ENCODE results near the gene DPF3. TPM values are rescaled to one million over a fixed set of nuclear protein-coding genes. Genes with fewer than 3 reads are reported as not detected.

DPF3 gene
- total RNA-seq, 1 donor from 2014 or later, result 1.1 TPM

DNA sequence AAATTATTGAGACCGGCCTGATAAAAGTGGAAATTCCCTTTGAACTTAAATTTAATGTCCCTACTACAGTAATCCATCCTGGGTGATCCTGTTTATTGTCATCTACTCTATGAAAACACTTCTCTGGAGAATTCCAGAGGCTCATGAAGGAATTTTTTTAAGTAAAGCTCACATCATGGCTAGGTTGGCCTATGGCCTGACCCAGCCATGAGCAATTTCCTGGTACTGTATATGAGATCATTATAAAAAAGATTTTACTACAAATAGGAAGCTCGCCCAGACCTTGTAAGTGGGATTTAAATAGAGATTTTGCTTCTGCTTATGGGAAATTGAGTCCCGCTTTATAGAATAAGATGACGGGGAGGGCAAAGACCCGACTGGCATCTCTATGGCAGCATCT lies 215.5 kb downstream of the DPF3 start:
- ATAC-seq, result no peak

DNA sequence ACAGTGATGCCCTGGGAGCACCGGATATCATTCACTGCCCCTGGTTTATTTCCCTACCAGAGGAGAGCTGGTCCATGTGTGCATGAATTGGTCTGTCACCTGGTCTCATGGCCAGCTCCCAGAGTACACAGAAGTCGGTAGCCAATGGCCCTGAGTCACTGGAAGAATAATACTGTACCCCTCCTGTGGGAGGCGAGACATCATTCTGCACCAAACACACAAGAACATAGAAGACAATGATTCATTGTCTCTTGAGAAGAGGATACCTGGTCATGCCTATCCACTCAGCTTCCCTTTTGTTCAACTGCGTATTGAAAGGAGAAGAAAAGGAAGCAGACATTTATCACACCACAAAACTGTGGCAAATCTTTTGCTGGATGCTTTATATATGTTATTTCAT lies 216.2 kb downstream of the DPF3 start:
- ATAC-seq, result no peak

DNA sequence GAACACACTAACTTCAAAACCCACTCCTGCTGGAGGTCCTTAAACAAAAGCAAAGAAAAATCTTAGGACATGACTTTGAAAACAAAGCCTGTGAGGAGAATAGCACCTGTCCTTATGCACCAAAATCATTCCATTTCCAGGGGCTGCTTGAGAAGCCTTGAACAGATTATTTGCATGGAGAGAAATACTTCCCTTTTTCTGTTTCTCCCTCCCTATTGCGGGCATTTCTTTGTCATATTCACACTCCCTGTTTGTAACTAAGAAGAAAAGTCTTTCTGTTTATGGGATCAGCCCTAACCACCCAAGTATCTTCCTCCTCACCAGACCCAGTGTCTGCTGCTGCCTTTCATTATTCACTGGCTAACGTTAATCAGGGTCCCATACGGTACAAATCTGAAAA lies 218.8 kb downstream of the DPF3 start:
- no peak for ATAC-seq

DNA sequence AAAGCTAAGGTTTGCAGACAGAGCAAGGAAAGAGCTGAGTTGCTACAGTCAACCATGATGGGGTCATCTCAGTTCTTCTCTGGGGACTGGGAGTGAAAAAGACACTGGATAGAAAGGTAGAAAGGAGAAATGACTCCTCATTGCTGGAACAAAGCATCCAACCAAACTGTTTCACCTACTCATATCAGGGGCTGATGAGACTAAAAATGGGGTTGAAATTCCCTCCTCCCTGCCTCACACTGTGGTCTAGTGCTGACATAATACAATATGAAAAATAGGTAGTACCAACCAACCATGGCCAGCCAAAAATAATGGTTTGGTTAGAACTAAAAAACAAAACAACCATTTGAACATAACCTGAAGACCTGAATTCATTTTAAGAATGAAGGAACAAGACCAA lies 220.7 kb downstream of the DPF3 start:
- no peak for ATAC-seq

DNA sequence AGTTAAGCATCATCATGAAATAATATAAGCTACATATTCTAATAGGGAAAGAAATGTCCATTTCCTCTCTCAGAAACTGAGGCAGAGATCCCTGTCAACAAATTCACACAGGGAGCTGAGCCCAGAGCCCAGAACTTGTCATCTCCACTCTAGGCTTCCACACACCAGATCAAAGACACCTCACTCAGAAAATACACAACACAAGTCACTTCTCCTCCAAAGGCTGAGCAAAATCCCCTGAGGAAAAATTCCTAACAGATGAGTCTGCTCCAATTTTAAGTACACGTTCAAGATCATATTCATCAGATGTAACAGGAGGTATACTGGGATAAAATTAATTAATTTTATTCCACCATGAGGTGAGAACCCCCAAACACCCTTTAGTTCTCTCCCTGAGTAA lies 227.3 kb downstream of the DPF3 start:
- no peak for ATAC-seq

DNA sequence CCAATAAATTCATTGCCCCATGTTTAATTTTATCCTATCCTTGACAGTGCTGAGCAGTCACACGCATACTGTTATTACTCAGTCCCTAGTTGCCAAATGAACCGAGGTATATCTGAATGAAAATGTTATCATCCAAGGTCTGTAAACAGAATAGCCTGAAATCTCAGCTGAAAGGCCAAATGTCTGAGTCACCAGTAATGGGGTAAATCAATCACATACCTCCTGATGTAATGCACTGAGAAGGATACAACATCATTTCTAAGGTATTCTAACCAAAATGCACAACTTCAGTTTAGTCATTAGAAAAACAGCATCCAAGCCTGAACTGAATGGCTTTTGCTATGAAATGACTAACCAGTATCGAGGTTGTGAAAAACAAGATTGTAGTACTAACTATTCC lies 228.6 kb downstream of the DPF3 start:
- ATAC-seq, result no peak

DNA sequence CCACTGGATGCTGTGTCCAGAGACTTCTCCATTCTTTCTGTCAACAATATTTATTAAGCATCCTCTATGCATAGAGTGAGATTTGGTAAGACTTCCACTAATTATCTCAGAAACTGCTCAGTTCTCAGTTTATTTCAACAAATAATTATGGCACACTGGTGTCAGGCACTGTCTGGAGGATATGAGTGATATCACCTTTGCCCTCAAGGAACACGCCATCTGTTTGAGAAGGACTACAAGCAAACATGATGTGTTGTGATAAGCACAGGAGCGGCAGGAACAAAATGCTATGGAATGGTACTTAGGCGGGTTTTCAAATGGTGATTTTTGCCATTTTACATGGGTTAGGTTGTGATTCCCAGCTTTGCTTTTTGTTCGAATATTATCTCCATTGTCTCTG lies 229.2 kb downstream of the DPF3 start:
- no peak for ATAC-seq

DNA sequence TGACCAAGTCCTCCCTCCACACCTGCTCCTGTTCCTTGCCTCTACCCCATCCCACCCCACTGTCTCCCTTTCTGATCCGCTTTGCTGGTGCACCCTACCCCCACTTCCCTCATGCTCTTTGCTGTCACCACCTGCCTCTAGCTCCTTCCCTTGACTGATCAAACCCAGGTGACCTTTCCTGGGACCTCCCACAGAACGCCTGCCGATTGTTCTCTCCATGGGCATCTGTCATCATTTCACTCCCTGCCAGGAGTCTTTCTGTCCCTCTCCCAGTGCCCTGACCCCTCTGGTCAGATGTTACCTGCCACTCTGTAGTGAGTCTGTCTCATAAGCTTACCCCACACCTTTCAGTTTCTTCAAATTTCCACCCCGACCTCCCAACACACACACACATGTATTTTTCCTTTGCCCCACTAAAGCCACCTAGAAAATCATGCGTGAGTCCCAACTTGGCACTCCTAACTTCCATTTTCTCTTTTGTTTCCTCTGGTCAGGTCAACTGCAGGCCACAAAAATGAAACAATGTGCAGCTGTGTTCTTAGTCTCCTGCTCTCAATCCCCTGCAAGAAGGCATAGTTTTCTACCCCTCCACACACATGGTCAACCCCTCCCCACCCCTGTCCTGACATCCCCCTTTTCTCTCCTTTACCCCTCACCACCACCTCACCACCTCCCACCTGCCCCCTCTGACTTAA lies 229.8 kb downstream of the DPF3 start:
- ATAC-seq, result no peak

DNA sequence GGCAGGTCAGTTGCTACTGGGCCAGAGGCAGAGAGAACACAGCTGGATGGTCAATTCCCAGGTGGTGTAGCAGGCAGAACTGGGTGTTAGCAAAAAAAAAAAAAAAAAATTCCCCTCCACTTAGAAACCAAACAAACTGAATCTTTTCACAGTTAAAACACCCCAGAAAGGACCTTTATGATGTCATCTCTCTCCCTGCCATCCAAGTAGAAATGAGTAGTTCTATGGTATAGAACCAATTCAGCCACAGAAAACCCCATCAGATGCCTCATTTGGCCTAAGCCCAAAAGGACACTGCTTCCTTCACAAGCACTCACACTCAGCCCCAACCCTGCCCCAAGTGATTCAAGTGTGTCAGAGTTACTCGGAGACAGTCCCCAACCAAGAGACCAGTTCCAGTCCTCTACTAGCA lies 230.8 kb downstream of the DPF3 start:
- no peak for ATAC-seq

DNA sequence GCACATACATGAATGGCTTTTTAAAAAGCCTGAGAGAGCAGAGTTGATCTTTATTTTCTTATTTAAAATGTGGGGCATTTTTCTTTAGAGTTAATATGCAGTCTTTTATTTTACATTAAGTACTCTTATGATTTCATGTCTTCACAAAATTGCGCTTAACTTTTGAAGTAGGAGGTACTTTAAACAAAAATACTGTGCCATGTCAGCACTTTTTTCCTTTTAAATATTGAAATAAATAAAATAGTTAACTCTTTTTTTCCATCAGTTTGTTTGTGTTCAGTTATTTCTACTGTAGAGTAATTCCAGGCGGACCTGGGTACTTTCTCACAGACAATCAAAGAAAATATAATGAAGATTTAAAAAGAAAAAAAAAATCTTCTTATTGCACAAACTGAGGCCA lies 231.7 kb downstream of the DPF3 start:
- ATAC-seq, result no peak

DNA sequence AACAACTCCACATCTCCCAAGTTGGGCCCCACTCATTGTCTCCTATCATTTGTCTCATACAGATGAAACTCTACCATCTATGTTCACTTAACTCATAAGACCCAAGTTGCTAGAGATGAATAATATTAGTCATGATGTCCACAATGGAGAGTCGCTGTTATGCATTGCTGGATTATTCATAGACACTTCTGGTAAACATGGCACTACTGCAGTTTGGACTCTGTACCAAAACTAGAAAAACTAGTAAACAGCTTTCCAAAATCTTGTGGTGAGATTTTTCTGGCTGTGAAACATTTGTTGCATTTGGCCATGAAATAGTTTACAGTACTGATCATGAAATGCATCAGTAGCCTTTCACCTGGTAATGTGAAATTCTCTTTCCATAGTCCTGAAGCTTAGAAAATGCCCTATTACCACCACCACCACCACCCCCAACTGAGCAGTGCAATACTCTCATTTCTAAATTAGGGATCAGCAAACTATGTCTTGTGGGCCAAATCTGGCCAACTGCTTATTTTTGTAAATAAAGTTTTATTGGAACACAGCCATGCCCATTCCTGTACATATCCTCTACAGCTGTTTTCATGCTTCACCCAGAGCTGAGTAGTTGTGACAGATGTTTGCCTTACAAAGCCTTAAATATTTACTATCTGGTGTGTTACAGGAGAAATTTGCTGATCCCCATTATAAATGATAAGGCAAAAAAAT lies 236.5 kb downstream of the DPF3 start:
- ATAC-seq, result no peak

DNA sequence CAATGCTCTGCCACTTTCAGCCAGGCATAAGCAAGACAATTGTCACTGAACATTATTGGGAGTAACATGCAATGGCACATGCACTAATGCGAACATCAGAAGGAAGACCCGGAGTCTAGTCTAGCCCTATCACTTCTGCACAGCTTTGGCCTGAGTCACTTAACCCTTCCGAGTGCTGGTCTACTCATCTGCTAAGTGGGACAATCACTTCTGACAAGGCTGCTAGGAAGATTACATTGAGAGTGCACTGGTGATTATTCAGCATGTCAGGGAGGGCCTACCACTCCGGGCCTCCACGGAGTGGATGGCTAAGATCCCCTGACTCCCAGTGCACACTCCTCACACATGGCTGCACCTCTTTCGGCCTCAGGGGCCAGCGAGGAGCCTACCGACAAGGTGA lies 240.9 kb downstream of the DPF3 start:
- ATAC-seq, result no peak

DNA sequence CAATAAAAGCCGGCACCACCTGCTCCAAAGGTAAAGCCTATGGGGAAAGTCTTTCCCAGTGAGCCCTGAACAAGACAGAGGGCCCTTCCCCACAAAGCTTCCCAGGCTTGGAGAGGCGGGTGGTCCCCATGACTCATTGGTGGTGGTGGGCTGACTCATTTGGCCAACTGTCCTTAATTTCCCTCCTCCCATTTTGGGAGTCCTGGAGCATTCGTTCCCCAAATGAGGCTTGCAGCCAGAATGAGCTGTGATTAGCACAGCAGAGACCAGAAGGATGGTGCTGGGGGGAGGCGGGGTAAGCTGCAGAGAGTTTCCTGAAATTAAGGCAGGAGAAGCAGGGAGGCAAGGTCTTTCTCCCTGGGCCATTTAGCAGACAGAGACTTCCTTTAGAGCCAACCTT lies 241.7 kb downstream of the DPF3 start:
- ATAC-seq, result no peak

DNA sequence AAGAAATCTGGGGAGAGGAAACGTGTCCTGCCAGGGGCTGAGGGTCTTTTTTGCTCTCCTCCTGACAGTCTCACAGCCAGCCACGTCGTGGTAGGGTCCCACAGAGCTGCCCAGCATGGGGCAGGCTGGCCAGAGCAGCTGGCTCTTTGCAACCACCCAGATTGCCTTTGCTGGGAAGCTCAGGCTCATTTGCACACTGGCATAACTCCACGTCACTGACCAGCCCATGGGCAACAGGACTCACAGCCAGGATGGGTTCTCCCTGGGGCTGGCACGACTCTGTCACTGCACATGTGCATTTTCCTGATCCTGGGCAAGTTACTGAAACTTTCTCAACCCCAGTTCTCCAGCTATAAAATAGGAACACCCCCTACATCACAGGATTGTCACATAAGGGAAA lies 242.2 kb downstream of the DPF3 start:
- no peak for ATAC-seq

DNA sequence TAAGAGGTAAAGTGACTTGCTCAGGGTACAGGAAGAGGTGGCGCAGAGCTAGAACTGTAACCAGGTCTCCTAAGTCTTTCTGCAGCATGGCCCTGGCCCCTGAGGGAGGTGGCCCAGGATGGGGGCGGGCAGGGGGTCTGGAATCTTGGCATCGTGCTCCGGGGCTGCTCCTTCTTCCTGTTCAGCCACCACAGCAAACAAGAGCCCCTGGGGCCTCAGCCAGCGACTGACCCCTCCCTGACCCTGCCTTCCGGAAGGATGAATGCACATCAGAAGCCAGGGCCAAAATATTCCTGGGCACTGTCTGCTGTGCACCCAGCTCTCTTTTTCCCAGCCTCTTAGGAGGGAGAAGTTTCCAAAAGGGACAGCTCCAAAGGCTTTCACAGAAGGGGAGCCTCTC lies 242.8 kb downstream of the DPF3 start:
- no peak for ATAC-seq

DNA sequence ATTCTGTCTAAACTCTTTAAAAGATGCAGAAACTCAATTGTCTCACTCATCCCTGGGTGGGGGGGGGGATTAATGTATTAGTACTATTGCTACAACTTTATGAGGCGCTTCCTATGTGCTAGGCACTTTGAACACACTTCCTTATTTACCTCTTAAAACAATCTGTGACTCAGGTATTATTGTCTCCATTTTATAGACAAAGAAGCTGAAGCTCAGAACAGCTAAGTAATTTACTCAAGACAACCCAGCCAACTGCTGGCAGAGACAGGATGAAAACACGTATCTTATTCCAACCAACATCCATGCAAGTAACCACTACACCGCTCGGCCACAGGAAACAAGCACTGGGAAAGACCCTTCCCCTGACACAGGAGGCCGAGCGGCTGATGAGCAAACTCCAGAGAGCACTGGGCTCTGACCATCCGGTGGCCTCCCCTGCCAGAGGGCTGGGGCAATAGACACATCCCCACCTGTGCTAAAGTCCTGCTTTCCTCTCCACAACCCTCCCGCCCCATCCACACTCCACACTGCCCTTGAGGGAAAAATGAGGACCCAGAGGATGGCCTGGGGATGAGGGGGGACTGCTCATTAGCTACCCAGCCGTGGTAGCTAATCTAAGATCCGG lies 244.2 kb downstream of the DPF3 start:
- ATAC-seq, result peak; percentile 45

DNA sequence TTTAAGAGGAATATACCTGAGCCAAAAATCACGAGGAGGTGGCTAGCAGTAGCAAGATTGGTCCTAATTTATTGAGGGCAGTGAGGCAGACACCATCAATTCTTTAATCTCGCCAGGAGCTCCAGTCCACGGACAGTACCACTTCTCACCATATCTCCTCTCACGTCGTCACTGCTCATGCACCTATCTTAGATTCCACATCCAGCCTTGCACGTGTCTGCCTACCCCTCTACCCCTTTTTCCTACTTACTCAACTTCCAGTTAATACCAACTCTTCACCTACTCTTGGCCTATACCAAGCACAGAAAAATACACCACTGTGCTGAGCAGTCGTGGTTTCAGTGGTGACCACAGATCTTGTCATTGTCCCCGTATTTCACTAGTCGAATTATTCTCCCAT lies 246.1 kb downstream of the DPF3 start:
- ATAC-seq, result no peak

DNA sequence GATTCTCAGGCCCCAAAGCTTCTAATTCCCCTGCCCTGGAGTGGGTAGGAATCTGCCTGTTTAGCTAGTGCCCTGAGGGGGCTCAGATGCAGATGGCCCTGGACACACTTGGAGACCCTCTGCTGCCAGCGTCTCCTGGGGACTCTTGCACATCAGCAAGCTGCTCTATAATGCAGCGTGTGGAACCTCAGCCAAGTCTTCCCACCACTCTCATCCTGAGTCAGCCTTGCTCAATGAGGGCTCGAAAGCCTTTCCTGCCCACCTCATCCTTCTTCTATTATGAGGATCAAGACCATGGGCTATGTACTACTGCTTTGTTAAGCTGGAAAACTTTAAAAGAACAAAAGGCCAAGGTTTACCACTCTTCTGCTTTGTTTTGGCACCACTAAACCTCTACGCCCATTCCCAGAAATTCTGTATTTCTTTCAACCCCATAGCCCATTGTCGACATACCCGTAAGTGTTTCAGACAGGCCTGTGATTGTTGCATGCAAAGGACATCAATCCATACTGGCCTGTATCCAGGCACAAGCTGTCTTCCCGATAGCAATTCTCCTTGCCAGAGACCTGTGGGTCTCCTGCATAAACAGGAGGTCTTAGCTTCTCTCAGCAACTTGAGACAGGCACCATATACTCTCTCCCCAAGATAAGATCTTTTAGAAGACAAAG lies 246.9 kb downstream of the DPF3 start:
- ATAC-seq, result no peak

DNA sequence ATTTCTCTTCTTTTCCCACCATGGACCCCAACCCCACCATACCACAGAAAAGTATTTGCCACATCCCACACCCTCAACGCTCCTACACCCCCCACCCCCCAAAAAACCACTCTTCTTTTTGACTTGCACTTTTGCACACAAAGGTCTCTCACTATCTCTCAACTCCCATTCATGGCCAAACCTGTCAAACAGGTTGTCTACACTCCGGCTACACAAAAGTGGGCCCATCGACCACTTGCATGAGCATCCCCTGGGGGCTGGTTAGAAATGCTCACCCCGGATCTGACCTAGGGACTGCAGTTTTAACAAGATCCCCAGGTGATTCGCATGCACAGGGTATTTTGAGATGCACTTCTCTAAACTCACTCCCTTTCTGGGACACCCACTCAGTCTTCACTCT lies 248.2 kb downstream of the DPF3 start:
- ATAC-seq, result no peak

DNA sequence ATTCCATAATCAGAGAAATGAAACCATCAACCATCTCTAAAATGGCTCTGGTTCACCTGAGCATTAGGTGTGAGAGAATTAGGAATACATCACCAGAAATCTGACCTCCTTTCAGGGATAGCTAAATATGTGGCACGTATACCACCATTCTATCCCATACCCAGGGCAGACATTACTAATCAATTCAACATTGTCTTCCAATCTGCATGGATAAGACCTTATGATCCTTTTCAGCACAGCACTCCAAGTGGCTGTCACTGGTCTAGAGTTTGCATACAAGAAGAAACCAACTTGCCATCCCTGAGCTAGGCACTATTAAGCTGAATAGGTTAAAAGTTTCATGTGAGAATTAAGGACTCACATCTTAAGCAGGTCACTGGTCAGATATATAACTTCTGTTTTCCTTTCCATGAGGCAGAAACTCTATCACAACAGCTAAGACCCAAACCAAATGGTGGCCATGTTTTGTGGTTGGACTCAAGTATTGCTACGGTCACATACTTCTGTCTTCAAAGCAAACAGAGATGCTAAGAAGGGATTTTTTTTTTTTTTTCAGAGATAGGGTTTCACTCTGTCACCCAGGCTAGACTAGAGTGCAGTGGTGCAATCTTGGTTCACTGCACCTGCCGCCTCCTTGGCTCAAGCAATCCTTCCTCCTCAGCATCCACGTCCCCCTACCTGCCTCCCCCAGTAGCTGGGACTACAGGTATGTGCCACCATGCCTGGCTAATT lies 249.0 kb downstream of the DPF3 start:
- ATAC-seq, result no peak

DNA sequence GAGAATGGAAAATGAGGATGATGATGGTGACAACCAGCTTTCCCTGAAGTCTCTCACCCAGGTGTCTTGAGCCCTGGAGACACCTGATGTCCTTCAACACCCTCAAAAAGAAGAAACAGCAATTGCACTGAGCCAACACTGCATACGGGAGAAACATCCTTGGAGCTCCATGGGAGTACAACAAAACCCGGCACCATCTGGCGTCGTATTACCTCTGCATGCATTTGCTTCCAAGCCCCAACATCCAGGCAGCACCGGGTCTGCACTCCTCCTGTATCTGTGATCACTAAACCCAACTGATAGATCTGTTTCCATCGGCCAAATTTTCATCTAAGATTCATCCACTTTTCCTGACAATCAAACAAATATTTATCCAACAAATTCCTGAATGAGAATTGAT lies 249.9 kb downstream of the DPF3 start:
- no peak for ATAC-seq

DNA sequence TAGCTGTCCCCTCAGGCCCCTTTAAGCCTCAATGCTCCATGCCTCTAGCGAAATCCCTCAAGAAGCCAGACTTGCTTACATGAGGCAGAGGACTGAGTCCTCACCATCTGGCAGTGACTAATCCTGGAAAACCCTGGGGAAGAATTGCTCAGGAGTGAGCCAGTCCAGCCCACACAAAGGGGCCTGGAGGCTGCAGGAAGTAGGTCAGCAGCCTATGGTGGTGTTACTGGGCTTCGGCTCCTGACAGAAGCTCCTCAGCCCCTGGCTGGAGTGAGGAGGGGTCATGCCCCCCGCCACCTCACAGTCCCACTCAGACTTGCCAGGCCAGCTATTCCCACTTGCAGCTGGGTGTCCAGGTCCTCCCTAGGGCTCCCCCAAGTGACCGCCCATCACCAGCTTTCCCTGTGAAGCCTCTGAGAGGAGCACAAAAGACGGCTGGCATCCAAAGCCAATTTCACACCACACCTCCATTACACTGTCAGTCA lies 250.5 kb downstream of the DPF3 start:
- ATAC-seq, result peak; percentile 44
